ENCODE measurements around the gene PI4K2A. TPM values are rescaled to one million over a fixed set of nuclear protein-coding genes. Genes with fewer than 3 reads are reported as not detected.

The PI4K2A gene
- total and polyA plus RNA-seq, 2 donors (not counting 1 experiment from before 2014, with no cell fraction given): 7.9 to 17.7 TPM

GRCh38 chr10:97714401-97715258 is 74.2 kb downstream of the PI4K2A start:
- Histone ChIP-seq H3K79me2 (ENCODE audit: control insufficient read depth, insufficient read depth, low read length) (no peaks in the 10 kb centered on the region), H4K20me1 (ENCODE audit: control insufficient read depth, insufficient read depth, low read length, poor library complexity, severe bottlenecking) (no peaks in the 10 kb centered on the region), H3K36me3 (replicated peaks in 1 of 2; ENCODE audit: control extremely low read depth in 1 of 2, control insufficient read depth in 1 of 2, extremely low read depth in 1 of 2, insufficient read depth in 2 of 2, low read length in 1 of 2) (no peaks in the 10 kb centered on the region), H3K27me3 (replicated peaks in 1 of 4; ENCODE audit: control extremely low read depth in 1 of 4, control insufficient read depth in 3 of 4, insufficient read depth in 4 of 4, low read length in 3 of 4) (peaks cover 0 to 30% (median 11%) of the 10 kb centered on the region in 4 experiments), H3K4me3 (ENCODE audit: control extremely low read depth in 1 of 5, extremely low read depth in 1 of 5, insufficient read depth in 1 of 5, low read depth in 2 of 5, low read length in 4 of 5) (peak overlapping the region in 4 of 5 experiments; percentile 45 to 67 (median 60)), H3K4me2 (replicated peaks; ENCODE audit: low read depth, low read length, poor library complexity, severe bottlenecking) (peak overlapping the region; percentile 95), H3K4me1 (ENCODE audit: control insufficient read depth in 2 of 2, insufficient read depth in 2 of 2, low read length in 2 of 2) (peaks cover 12 to 18% of the 10 kb centered on the region in 2 donors), H2AFZ (ENCODE audit: insufficient read depth, low read depth, low read length, poor library complexity, severe bottlenecking) (peak overlapping the region; percentile 89), H3K27ac (ENCODE audit: low read length in 2 of 2) (no peak overlapping the region), H3K9me3 (ENCODE audit: control extremely low read depth in 1 of 3, control insufficient read depth in 2 of 3, insufficient read depth in 1 of 3, low read length in 2 of 3) (no peaks in the 10 kb centered on the region), H3K9ac (ENCODE audit: low read length) (peak overlapping the region; percentile 73)
- intact Hi-C loops (cut with micrococcal nuclease): loop anchor here (1.0 kb wide), 2 partner anchors 17 to 27 kb away; partner anchors contain the start of gene AVPI1
- DNase-seq (no peak), ATAC-seq (ENCODE audit: low read depth) (peak; percentile 56)
- WGBS (ENCODE audit: insufficient coverage): 5% methylated on average over 74 of the region's 74 CpGs
- Mint-ChIP-seq H3K4me1 (peaks cover 20% of the 10 kb centered on the region), H3K4me3 (peak overlapping the region; percentile 100), H3K9me3 (ENCODE audit: insufficient read depth) (no peaks in the 10 kb centered on the region), H3K27ac (peak overlapping the region; percentile 50), H3K27me3 (peaks cover 21% of the 10 kb centered on the region)
- TF ChIP-seq EZH2 (IDR thresholded peaks at IDR 0.05; ENCODE audit: borderline replicate concordance, insufficient read depth, low read depth, low read length, poor library complexity, severe bottlenecking): no peak
- TF ChIP-seq CTCF (IDR thresholded peaks at IDR 0.05): no peak
- CTCF ChIA-PET: interaction anchor here (0.9 to 2.4 kb wide), 9 partner anchors 9 to 49 kb away, joined by 3 to 9 read pairs (median 5); partner anchors contain the start of gene ZFYVE27
- POLR2A ChIA-PET: interaction anchor here (0.6 to 1.0 kb wide), 2 partner anchors 28 to 36 kb away, joined by 3 read pairs; partner anchors contain the start of gene AVPI1

All from B cell (primary cell).